ENCODE data around the gene MYOF. TPM values are rescaled to one million over a fixed set of nuclear protein-coding genes. Genes with fewer than 3 reads are reported as not detected.
A peak's percentile ranks its signal among the peaks of the same experiment; 100 is the strongest.

The MYOF gene
- total RNA-seq, 1 donor = 379 TPM

DNA sequence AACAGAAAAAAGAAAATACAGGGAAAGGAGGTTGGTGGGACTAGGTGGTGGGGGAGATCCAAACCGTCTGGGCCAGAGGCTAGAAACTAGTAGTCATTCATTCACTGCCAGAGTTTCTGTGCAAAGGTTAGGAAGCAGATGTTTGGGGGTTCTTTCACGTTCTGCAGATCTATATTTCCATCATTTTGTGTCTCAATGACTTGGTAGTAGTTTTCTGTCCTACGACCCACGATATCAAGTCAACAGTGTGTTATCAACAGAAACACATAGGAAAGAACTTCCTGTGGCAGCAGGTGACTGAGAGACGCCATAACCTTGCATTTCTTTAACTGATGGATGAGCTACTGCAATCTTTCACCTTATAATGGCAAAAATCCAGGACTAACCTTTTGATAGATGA is 16.0 kb upstream of the MYOF start:
- Histone ChIP-seq H2AFZ (ENCODE audit: low read length) (peak overlapping the region; percentile 77), H3K4me2 (ENCODE audit: insufficient read depth, low read length) (peak overlapping the region; percentile 42), H3K79me2 (ENCODE audit: insufficient read depth, low read length) (peaks cover 52% of the 10 kb centered on the region)

GRCh38 chr10:93496322-93497041 is 14.3 kb upstream of the MYOF start, which contains the start of gene CEP55:
TSS of gene CEP55 (plus strand) at chr10:93496612. CDS start at chr10:93500052, 3,440 bp downstream.
- H4K20me1 ChIP-seq (ENCODE audit: insufficient read depth, low read length) = no peaks in the 10 kb centered on the region
- peaks cover 11% of the 10 kb centered on the region for H3K4me1 ChIP-seq (ENCODE audit: insufficient read depth, low read length)
- peak within 1 kb of the TSS; percentile 99 for H2AFZ ChIP-seq (ENCODE audit: low read length)
- H3K36me3 ChIP-seq (ENCODE audit: insufficient read depth, low read length) = no peaks in the 10 kb centered on the region
- DNase-seq (ENCODE audit: insufficient read length, low spot score, missing footprints) = peak; percentile 96
- peak within 1 kb of the TSS; percentile 93 for H3K4me2 ChIP-seq (ENCODE audit: insufficient read depth, low read length)
- no peaks in the 10 kb centered on the region for H3K9me3 ChIP-seq (ENCODE audit: low read depth, low read length)
- H3K27ac ChIP-seq (ENCODE audit: low read depth, low read length) = peak within 1 kb of the TSS; percentile 71
- H3K79me2 ChIP-seq (ENCODE audit: insufficient read depth, low read length) = peaks cover 45% of the 10 kb centered on the region
- no peaks in the 10 kb centered on the region for H3K27me3 ChIP-seq (ENCODE audit: insufficient read depth, low read length)
- TF ChIP-seq, protein P1, sequence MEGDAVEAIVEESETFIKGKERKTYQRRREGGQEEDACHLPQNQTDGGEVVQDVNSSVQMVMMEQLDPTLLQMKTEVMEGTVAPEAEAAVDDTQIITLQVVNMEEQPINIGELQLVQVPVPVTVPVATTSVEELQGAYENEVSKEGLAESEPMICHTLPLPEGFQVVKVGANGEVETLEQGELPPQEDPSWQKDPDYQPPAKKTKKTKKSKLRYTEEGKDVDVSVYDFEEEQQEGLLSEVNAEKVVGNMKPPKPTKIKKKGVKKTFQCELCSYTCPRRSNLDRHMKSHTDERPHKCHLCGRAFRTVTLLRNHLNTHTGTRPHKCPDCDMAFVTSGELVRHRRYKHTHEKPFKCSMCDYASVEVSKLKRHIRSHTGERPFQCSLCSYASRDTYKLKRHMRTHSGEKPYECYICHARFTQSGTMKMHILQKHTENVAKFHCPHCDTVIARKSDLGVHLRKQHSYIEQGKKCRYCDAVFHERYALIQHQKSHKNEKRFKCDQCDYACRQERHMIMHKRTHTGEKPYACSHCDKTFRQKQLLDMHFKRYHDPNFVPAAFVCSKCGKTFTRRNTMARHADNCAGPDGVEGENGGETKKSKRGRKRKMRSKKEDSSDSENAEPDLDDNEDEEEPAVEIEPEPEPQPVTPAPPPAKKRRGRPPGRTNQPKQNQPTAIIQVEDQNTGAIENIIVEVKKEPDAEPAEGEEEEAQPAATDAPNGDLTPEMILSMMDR (IDR thresholded peaks at IDR 0.05; ENCODE audit: extremely low read depth, low read depth, low read length) = no peak
- H3K4me3 ChIP-seq (ENCODE audit: insufficient read depth, low read length) = peak within 1 kb of the TSS; percentile 89

More for the DNA sequence above, 16.0 kb upstream of the MYOF start:
- no peak for DNase-seq (ENCODE audit: insufficient read length, low spot score, missing footprints)
- Histone ChIP-seq H3K4me1 (ENCODE audit: insufficient read depth, low read length) (peaks cover 17% of the 10 kb centered on the region), H3K27ac (ENCODE audit: low read depth, low read length) (no peak overlapping the region), H3K36me3 (ENCODE audit: insufficient read depth, low read length) (peaks cover 4% of the 10 kb centered on the region), H3K4me3 (ENCODE audit: insufficient read depth, low read length) (no peak overlapping the region), H3K9me3 (ENCODE audit: low read depth, low read length) (no peaks in the 10 kb centered on the region), H3K27me3 (ENCODE audit: insufficient read depth, low read length) (no peaks in the 10 kb centered on the region), H4K20me1 (ENCODE audit: insufficient read depth, low read length) (no peaks in the 10 kb centered on the region)
- TF ChIP-seq, protein P1 (IDR thresholded peaks at IDR 0.05; ENCODE audit: extremely low read depth, low read depth, low read length) = no peak

DNA sequence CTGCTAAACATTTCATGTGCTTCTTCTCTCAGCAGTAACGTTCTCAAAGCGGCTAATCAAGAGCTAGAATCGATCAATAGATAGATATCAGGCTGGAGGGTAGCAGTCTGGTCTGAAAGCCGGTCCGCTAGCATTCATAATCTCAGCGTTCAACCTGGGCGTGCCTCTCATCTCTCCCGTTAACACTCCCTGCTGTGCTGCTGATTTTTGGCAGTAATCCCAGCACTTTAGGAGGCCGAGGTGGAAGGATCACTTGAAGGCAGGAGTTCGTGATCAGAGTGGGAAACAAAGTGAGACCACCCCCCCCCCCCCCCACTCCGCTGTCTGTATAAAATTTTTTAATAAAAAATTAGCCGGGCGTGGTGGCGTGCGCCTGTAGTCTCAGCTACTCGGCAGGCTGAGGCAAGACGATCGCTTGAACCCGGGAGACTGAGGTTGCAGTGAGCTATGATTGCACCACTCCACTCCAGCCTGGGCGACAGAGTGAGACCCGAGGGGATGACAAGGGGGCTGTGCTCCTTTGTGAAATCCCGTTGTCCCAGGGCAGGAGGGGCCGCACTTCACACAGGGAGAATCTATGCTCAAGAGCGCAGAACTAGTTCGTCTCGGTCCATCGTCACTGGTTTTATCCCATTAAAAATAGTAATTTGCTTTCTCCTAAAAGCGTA is 13.7 kb upstream of the MYOF start:
- peak; percentile 74 for DNase-seq (ENCODE audit: insufficient read length, low spot score, missing footprints)

More for the DNA sequence above, 13.7 kb upstream of the MYOF start:
- Histone ChIP-seq H3K4me2 (ENCODE audit: insufficient read depth, low read length) (peak overlapping the region; percentile 93), H3K4me1 (ENCODE audit: insufficient read depth, low read length) (peaks cover 11% of the 10 kb centered on the region), H4K20me1 (ENCODE audit: insufficient read depth, low read length) (no peaks in the 10 kb centered on the region), H3K4me3 (ENCODE audit: insufficient read depth, low read length) (peak overlapping the region; percentile 89), H3K27me3 (ENCODE audit: insufficient read depth, low read length) (no peaks in the 10 kb centered on the region), H3K9me3 (ENCODE audit: low read depth, low read length) (no peaks in the 10 kb centered on the region), H3K27ac (ENCODE audit: low read depth, low read length) (peak overlapping the region; percentile 71), H2AFZ (ENCODE audit: low read length) (peak overlapping the region; percentile 99), H3K36me3 (ENCODE audit: insufficient read depth, low read length) (no peaks in the 10 kb centered on the region), H3K79me2 (ENCODE audit: insufficient read depth, low read length) (peaks cover 42% of the 10 kb centered on the region)
- TF ChIP-seq, protein P1 (IDR thresholded peaks at IDR 0.05; ENCODE audit: extremely low read depth, low read depth, low read length) = no peak

Measured in osteoblast (primary cell).